HG02884 (cell line): ENCODE data around the gene SHISA9.

Experiments used
- ATAC-seq: cut with Tn5 transposase; IDR thresholded peaks from one replicate; pipeline ENCODE4 v1.9.1; 2021; ENCODE audit warnings: mild to moderate bottlenecking, moderate library complexity; ENCODE audit not compliant: unreplicated experiment

Gene SHISA9

GRCh38 chr16:13109171-13109570 lies 207.8 kb downstream of the SHISA9 start:
- no peak for ATAC-seq

- ATAC-seq, result no peak
Observed at GRCh38 chr16:13110124-13110796, 208.9 kb downstream of the SHISA9 start.

DNA sequence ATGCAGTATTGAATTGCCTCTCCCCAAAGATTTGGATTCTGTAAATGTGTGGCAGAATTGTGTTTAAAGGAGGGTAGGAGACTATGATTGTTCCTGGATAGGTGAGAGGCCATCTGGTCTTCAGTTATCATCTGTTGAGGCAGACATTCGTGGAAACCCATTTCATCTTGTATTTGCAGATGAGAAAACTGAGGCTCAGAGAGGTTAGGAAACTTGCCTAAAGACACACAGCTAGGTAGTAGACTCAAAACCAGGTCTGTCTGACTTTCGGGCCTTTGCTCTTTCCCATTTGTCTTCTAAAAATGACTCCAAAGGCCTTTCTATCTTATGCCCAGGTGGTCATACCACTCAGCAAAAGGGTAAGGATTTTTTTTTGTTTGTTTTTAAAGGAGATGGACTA lies 210.3 kb downstream of the SHISA9 start:
- no peak for ATAC-seq

- no peak for ATAC-seq
Observed at GRCh38 chr16:13113741-13114140, 212.3 kb downstream of the SHISA9 start.

- no peak for ATAC-seq
Observed at GRCh38 chr16:13118091-13118490, 216.7 kb downstream of the SHISA9 start.

- no peak for ATAC-seq
Observed at GRCh38 chr16:13120091-13120490, 218.7 kb downstream of the SHISA9 start.

DNA sequence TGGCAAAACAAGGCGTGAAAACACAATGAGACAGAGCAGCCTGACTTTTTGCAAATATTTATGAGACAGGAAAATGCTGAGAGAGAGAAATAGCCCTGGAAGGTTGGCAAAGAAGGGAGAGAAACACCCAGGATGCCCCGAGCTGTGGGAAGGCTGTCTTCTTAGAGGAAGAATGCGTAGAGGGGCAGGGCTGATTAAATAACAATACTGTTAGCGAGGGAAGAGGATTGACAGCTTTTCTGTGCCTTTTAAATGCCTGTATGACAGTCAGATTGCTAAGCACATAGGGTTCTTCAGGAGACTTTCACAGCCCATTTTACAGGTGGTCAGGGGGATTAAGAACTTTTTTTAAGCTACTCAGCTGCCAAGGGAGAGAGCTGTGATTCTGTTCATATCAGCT lies 219.2 kb downstream of the SHISA9 start:
- no peak for ATAC-seq

- no peak for ATAC-seq
Observed at GRCh38 chr16:13123991-13124390, 222.6 kb downstream of the SHISA9 start.

GRCh38 chr16:13127144-13127543 lies 225.7 kb downstream of the SHISA9 start:
- no peak for ATAC-seq

DNA sequence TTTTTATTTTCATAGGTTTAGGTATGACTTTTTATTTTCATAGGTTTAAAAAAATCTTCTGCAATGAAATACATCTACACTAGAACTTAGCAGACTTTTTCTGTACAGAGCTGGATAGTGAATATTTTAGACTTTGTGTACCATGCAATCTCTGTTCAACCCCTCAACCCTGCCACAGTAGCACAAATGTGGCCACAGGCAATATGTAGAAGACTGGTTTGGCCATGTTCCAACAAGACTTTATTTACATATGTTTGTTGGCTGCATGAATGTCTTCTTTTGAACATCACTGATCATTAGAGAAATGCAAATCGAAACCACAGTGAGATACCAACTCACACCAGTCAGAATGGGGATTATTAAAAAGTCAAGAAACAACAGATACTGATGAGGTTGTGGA lies 229.2 kb downstream of the SHISA9 start:
- no peak for ATAC-seq

DNA sequence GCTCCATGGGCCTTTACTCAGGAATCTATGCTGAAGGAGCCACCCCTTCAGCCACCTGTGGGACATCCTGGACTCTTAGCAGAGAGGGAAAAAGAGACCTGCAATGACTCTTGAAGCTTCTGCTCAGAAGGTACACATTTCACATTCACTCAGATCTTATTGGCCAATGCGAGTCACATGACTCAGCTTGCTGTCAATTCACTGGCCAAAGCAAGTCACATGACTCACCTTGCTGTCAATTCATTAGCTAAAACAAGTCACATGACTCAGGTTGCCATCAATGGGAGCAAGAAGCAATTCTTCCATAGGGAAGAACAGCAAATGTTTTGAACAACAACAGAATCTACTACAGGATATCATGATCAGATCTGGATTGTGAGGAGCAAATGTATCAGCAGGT lies 233.4 kb downstream of the SHISA9 start:
- ATAC-seq, result no peak

DNA sequence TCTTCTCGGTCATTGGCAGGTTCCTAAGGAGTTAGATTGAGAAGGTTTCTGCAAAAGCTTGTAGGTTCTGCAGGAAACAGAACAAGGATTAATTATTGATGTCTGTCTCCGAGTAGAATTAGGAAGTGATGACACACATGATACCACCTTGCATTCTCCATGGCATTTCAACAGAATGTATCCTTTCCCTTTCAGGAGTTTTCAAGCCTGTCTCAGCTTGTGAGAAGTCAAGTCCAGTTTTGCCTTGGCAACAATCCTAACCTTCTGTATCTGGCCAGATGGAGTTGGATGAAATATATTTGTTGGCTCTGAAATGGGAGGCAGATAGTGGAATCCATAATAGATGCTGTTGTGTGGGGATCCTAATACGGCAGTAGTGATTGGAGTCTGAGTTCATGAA lies 235.5 kb downstream of the SHISA9 start:
- no peak for ATAC-seq

DNA sequence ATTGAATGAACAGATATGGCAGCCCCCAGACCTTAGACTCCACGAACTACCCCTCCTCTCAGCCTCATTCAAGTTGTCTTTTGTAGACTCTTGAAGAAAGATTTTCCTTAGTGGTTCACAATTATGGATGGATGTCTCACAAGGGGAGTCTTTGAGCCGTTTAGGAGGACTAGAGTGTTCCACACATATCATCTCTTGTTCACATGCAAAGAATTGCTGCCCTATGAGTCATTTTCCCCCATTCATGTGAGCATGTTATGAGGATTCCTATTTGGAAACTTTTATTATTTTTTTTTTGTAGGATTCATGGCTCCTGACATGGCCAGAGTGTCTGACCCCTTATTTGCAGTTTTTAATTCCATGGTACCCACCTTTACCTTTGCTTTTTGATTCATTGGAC lies 237.1 kb downstream of the SHISA9 start:
- ATAC-seq, result no peak

GRCh38 chr16:13139661-13140241 lies 238.4 kb downstream of the SHISA9 start:
- ATAC-seq, result no peak

- ATAC-seq, result no peak
Observed at GRCh38 chr16:13143551-13143950, 242.2 kb downstream of the SHISA9 start.

DNA sequence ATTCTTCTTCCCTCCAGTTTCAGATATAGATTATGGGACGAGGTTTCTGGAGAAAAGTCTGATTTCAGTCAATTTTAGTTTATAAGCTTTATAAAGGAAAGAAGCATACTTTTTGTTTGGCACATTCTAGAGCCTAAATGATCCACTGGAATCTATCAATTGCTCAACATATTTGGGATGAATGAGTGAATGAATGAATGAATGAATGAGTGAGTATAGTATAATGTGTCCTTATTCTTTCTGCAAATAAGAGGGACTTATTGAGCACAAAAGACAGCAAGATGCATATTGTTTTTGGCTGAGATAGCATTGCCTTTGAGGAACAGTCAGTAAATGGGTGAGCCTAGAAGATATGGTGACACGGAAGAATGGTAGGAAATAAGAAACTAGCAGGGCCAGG lies 245.4 kb downstream of the SHISA9 start:
- ATAC-seq, result no peak

- no peak for ATAC-seq
Observed at GRCh38 chr16:13148294-13148693, 246.9 kb downstream of the SHISA9 start.

GRCh38 chr16:13148836-13149235 lies 247.4 kb downstream of the SHISA9 start:
- no peak for ATAC-seq

- no peak for ATAC-seq
Observed at GRCh38 chr16:13150181-13150885, 248.9 kb downstream of the SHISA9 start.

DNA sequence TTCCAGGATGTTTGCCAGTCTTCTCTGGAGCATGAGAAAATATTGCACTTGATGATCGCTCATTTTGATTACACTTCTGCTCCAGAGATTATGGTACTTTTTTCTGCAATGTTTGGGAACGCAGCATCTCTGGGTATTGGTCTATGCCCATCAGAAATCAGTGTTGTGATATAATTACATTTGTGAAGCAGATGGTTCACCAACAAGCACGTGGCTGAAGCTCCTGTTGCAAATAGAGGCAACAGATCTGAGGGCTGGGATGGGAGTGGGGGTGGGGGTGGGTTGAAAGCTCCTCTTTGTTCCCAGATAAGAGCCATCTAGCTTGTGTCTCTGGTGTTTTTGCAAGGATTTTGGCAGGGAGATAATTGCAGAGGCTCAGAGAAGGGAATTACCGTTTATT lies 252.3 kb downstream of the SHISA9 start:
- ATAC-seq, result no peak

DNA sequence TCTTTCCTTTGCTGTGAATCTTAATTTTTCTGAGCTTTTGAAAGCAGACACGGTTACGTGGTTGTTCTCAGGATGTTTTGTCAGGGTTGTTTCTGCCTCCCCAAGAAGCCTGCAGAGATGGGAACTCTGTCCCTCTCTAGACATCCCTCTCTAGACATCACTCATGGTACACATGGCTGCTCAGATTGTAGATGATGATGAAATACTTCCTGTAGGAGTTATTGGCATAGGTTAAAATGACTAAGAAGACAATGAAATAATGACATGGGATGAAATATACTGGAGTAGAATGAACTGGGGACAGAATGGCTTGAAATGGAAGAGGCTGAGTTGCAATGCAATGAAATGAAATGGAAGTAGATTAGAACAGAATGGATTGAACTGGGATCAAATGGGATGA lies 253.4 kb downstream of the SHISA9 start:
- ATAC-seq, result no peak

- no peak for ATAC-seq
Observed at GRCh38 chr16:13155377-13155776, 254.0 kb downstream of the SHISA9 start.
